Pulmonary artery endothelial cell (primary cell): ENCODE data around the gene CD55. TPM values are rescaled to one million over a fixed set of nuclear protein-coding genes. Genes with fewer than 3 reads are reported as not detected.

ENCODE experiments used
- DNase-seq: peaks from one replicate; pipeline ENCODE4 v3.0.0-alpha.2; 2011; ENCODE audit warnings: low read depth, low spot score
- total RNA-seq: library from RNA; depleted of rRNA; stranded (reverse); fragments of >200 nt; gene quantifications from 2 replicates; pipeline ENCODE4 v1.2.3, GENCODE V29; 2014

Gene CD55
- total RNA-seq: 43.5 and 73.1 TPM in 2 replicates

GRCh38 chr1:207321079-207321789 lies at the start of gene CD55:
Gene CD55, plus strand, starts transcription at chr1:207321678. Its CDS starts 88 bp downstream, at chr1:207321766.
- DNase-seq: peak; percentile 91

GRCh38 chr1:207274882-207275281 lies 46.6 kb upstream of the CD55 start:
- DNase-seq: no peak

- no peak for DNase-seq
These were observed 45.0 kb upstream of the CD55 start for GRCh38 chr1:207276465-207276864.

- no peak for DNase-seq
These were observed 44.2 kb upstream of the CD55 start for GRCh38 chr1:207277241-207277640.

- no peak for DNase-seq
These were observed 41.8 kb upstream of the CD55 start for GRCh38 chr1:207279652-207280051.

GRCh38 chr1:207280706-207281105 lies 40.8 kb upstream of the CD55 start:
- DNase-seq: no peak

GRCh38 chr1:207282058-207282457 lies 39.4 kb upstream of the CD55 start:
- DNase-seq: peak; percentile 88

GRCh38 chr1:207282496-207283380 lies 38.7 kb upstream of the CD55 start:
- peak; percentile 82 for DNase-seq

GRCh38 chr1:207283421-207283820 lies 38.1 kb upstream of the CD55 start:
- no peak for DNase-seq

- DNase-seq: no peak
These were observed 37.1 kb upstream of the CD55 start for GRCh38 chr1:207284209-207284897.

- no peak for DNase-seq
These were observed 34.6 kb upstream of the CD55 start for GRCh38 chr1:207286786-207287468.

GRCh38 chr1:207288315-207288714 lies 33.2 kb upstream of the CD55 start:
- DNase-seq: no peak

- DNase-seq: no peak
These were observed 31.7 kb upstream of the CD55 start for GRCh38 chr1:207289756-207290155.

GRCh38 chr1:207291723-207292122 lies 29.8 kb upstream of the CD55 start:
- DNase-seq: no peak

- DNase-seq: no peak
These were observed 23.3 kb upstream of the CD55 start for GRCh38 chr1:207298186-207298585.

- no peak for DNase-seq
These were observed 22.7 kb upstream of the CD55 start for GRCh38 chr1:207298636-207299398.

- DNase-seq: no peak
These were observed 20.5 kb upstream of the CD55 start for GRCh38 chr1:207300970-207301369.

GRCh38 chr1:207302618-207303393 lies 18.7 kb upstream of the CD55 start:
- DNase-seq: no peak

- DNase-seq: peak; percentile 78
These were observed 16.6 kb upstream of the CD55 start for GRCh38 chr1:207304710-207305488.
